Measurements from ENCODE around the gene DRD3.
A peak's percentile ranks its signal among the peaks of the same experiment; 100 is the strongest.

DRD3 gene

GRCh38 chr3:114214542-114215341 lies 35.9 kb upstream of the DRD3 start:
- H3K9me3 ChIP-seq: no peaks in the 10 kb centered on the region
- no peak for DNase-seq
- no peak for TF ChIP-seq CTCF (IDR thresholded peaks at IDR 0.05; ENCODE audit: low read depth, low read length)
- peaks cover 5% of the 10 kb centered on the region for H3K27me3 ChIP-seq
- H3K36me3 ChIP-seq: no peaks in the 10 kb centered on the region
- H3K4me1 ChIP-seq: 0 out of 2 replicates have a peak, but pooled peaks cover 3% of the 10 kb centered on the region
- peak overlapping the region; percentile 62 for H3K4me3 ChIP-seq (ENCODE audit: low read depth, low read length)

GRCh38 chr3:114213627-114214541 lies 35.0 kb upstream of the DRD3 start:
- peaks cover 3% of the 10 kb centered on the region for H3K27me3 ChIP-seq
- 0 out of 2 replicates have a peak, but pooled peaks cover 3% of the 10 kb centered on the region for H3K4me1 ChIP-seq
- peak; percentile 39 for DNase-seq
- H3K36me3 ChIP-seq: no peaks in the 10 kb centered on the region
- no peaks in the 10 kb centered on the region for H3K9me3 ChIP-seq
- TF ChIP-seq CTCF (IDR thresholded peaks at IDR 0.05; ENCODE audit: low read depth, low read length): peak; percentile 33
- H3K4me3 ChIP-seq (ENCODE audit: low read depth, low read length): peak overlapping the region; percentile 62

DNA sequence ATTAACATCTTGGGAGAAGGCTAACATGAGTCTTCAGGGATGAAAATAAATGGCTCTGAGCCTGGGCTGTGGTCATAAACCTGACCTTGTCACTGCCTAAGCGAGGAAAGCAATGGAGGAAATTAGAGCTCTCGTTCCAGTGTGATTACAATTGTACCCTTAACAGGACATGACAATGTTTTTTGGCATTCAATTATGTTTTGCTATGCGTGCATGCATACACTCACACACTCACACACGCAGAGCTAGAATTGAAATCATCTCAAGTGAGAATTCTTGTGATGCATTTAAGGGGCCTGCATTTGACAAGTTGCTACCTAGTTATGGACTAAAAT lies 34.4 kb upstream of the DRD3 start:
- H3K9me3 ChIP-seq: no peaks in the 10 kb centered on the region
- no peak for DNase-seq
- H3K4me3 ChIP-seq (ENCODE audit: low read depth, low read length): no peak overlapping the region
- no peak for TF ChIP-seq CTCF (IDR thresholded peaks at IDR 0.05; ENCODE audit: low read depth, low read length)
- H3K27me3 ChIP-seq: no peaks in the 10 kb centered on the region; the same call in 1 of the 2 replicates
- 0 out of 2 replicates have a peak, but pooled peaks cover 3% of the 10 kb centered on the region for H3K4me1 ChIP-seq
- no peaks in the 10 kb centered on the region for H3K36me3 ChIP-seq

- Histone ChIP-seq H3K36me3 (no peaks in the 10 kb centered on the region), H3K9me3 (no peaks in the 10 kb centered on the region), H3K27me3 (no peaks in the 10 kb centered on the region; the same call in 1 of the 2 replicates), H3K4me1 (0 out of 2 replicates have a peak, but pooled peaks cover 3% of the 10 kb centered on the region), H3K4me3 (ENCODE audit: low read depth, low read length) (no peak overlapping the region)
- no peak for DNase-seq
- TF ChIP-seq CTCF (IDR thresholded peaks at IDR 0.05; ENCODE audit: low read depth, low read length): no peak
These were observed 33.8 kb upstream of the DRD3 start for GRCh38 chr3:114212646-114213045.

- TF ChIP-seq CTCF (IDR thresholded peaks at IDR 0.05; ENCODE audit: low read depth, low read length): no peak
- DNase-seq: no peak
- peaks cover 29% of the 10 kb centered on the region for H3K27me3 ChIP-seq
- H3K4me3 ChIP-seq (ENCODE audit: low read depth, low read length): no peak overlapping the region
- no peaks in the 10 kb centered on the region for H3K36me3 ChIP-seq
- no peaks in the 10 kb centered on the region for H3K9me3 ChIP-seq
- no peaks in the 10 kb centered on the region for H3K4me1 ChIP-seq
These were observed 28.9 kb upstream of the DRD3 start for GRCh38 chr3:114207768-114208167.
